Suppressor macrophage treated with lipopolysaccharide for 1 hour (primary cell): Measurements from ENCODE around the gene SLC9A9.
A peak's percentile ranks its signal among the peaks of the same experiment; 100 is the strongest.
"Not testable (repeated sequence)": the region's sequence is repeated elsewhere in the genome, so short reads cannot be mapped to it uniquely, and the experiment has no call there.

Experiments
- DNase-seq, 3 donors: peaks; one replicate each; pipeline ENCODE4 v3.0.0-alpha.2; 2020 to 2022

Gene SLC9A9

DNA sequence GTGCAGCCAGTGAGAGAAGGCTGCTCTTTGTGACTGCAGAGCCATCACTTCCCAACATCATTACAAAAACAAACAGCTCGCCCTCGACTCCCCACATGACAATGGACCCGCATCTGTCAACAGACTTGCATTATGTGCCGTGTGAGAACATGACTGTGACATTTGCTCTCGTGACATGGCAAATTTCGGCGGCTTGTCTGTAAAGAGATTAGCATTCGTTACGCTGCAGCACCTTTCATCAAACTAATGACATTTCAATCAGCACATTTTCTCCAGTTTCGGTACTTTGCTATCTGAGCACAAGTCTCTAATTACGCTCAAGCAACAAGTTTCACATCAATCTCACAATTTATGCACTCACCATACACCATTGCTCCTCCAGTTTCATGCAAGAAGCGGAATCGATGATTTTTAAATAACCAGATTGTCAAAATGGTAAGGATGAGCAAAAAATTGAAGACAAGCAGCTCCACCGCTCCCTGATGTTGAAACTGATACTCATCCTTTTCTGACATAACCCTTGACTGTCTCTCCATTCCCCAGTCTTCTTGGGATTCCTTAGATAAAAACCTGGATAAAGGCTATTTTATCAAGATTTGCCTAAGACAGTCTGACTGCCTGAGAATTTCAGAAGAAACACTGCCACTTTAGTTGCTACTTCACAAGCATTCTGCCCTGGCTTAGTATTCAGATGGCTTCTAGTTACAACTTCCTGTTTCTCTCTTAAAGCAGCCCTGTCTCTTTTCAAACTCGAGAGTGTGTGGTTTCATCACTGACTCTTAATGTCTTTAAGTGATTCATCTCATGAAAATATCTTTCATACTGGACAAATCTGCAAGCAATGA, at the start of gene SLC9A9:
Gene SLC9A9, minus strand, starts transcription at position 682 of the 845 bp plus-strand sequence. Its CDS starts 146 bp downstream, at position 536.
- DNase-seq = peak; percentile 64 to 88 (median 87)

DNA sequence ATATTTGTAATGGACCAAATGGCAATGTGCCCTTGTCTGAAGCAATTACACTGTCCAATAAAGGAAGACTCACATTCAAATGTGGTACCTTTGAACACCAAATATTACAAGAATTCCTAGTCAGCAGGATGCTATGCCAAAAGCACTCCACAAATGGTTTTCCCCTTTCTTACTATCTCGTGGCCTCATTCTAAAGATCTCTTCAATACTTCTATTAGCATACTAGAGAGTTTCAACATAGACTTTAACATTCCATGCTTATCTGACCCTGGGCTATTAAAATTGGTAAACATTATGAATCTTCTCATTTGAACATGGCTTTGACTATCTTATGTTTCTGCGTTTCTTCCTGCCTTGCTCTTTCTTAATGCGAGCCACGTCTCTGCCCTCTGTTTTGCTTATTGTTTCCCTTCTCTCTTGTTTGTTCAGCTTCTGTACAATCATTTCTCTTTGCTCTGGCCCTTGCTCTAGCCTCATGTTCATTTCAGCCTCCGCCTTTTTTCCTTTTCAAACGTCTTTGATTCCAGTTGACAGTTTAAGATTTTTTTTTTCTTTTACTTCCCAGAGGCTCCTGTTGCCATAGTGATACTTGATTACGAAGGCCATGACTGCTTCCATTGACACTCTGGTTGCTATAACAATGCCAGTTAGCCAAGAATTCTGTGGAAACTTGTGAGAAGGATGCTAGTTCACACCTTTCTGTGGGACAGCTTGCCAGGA, 49.5 kb upstream of the SLC9A9 start:
- no peak for DNase-seq

DNA sequence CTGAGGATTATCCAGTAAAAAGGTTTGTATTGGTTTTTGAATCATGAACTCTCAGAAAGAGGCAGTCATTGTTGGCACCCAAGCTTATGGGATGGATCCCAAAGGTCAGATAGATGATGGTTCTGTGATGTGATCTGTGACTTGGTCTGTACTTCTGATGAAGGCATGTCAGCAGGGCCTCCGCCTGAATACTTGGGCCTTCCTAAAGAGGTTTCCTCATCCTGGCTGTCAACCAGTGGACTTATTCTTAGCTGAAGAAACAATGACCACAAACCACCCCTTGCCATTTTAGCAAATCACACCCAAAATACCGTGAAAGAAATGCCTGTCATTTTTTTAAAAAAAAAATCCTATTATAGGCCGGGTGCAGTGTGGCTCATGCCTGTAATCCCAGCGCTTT, 48.2 kb upstream of the SLC9A9 start:
- no peak for DNase-seq

GRCh38 chr3:143895805-143896204, 47.5 kb upstream of the SLC9A9 start:
- peak; percentile 18 to 59 (median 53) for DNase-seq

DNA sequence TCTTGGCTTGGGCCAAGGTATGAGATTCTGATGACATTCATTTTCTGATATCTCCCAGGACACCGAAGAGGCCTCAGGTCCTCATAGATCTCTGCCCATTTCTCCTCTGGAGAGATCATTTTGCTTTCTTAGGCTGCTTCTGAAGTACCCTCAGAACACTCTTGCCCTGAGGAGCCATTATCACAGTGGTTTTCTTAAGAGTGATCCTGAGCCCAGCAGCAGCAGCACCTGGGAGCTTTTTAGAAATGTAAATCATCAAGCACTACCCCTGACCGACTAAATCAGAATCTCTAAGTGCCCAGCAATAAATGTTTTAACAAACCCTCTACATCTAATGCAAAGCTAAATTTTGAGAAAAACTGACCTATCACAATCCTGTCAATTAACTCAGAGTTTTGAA, 40.6 kb upstream of the SLC9A9 start:
- no peak for DNase-seq

DNA sequence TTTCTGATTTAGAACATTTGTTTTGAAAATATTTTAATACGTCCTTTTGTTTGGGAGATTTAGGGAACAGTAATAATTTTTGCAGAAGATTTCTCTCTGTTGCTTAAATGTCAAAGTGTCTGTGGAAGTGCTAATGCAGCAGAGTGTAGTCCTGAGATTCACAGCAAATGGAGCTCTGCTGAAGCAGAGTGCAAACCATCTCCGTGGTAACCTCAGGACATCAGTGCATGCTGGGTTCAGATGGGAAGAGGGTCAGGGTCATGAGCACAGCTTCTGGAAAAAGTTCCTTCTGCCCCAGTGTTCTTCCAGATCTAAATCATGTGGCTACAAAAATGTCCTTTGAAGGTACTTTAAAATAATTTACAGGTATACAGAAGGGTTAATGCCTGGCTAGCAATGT, 39.9 kb upstream of the SLC9A9 start:
- DNase-seq = no peak

- peak; percentile 65 to 66 (median 65) for DNase-seq
Measured at GRCh38 chr3:143885780-143886427, 37.6 kb upstream of the SLC9A9 start.

DNA sequence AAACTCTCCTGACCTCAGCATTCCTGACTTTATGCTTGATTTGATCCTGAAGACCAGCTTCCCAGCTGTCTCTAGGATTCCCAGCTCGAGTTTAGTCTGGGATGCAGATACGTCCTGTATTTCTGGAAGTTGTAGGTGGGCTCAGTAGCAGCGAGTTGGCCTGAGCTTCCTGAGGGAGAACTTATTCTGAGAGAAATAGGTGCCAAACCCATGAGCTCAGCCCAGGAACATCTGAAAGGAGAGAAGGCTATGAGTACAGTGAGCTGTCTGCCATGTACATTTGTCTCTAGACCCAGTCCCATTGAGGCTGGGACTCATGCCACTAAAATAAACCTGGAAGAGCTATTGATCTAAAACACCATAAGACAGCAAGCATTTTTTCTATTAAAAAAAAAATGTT, 36.6 kb upstream of the SLC9A9 start:
- no peak for DNase-seq

DNA sequence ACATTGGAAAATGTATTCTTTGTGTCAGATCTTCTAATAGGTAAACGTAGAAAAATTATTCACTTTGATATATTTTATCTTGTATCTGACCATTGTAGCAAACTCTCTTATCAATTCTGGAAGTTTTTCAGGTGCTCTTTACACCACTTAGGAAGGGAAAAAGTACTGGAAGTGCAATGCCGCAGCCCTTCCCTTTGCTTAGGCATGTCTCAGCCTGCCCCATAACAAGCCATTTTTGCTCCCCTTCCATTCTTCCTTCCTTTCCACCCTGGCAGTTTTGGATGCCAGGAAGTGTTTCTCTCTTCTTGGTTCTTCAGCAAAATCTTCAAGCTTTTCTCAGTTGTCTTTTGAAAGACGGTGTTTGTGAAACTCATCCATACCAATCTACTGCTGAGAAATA, 34.9 kb upstream of the SLC9A9 start:
- DNase-seq = no peak

DNA sequence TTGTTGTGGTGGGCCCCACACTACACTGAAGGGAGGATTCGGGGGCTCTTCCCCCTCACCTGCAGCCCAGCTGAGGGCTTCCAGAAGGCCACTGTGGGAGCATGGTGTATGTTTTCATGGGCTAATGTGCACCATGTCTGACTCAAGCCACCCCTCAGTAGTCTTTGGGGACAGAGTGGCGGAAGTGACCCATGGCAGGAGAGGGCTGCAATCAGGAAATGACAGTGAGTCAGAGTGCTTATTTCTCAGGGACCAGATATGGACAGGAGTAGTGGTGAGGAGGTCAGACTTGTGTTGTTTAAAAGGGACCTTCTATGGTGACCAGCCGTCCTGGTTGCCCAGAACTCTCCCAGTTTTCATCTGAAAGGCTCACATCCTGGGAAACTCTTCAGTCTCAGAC, 32.8 kb upstream of the SLC9A9 start:
- DNase-seq = peak; percentile 67 to 68 (median 68)

DNA sequence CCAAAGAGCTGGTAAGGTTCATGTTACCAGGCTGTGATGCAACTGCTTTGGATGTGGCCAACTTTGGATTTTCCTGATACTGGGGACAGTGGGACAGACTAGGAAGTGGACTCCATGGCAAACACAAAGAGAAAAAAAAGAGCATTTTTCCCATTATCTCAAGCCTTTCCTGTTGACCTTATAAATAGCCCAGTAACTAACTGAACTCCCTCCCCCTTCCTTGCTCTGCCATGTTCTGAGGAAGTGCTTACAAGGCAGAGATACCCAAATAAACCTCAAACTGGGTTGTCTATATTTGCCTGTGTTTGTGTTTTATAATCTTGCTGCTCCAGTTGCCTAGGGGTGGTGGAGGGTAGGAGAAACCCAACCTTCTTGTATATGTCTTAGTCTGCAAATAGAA, 27.3 kb upstream of the SLC9A9 start:
- peak; percentile 42 to 55 (median 44) for DNase-seq

GRCh38 chr3:143873553-143873952, 25.3 kb upstream of the SLC9A9 start:
- DNase-seq = not testable (repeated sequence)

- no peak for DNase-seq
Measured at GRCh38 chr3:143865302-143865701, 17.0 kb upstream of the SLC9A9 start.

- no peak for DNase-seq
Measured at GRCh38 chr3:143859465-143860203, 11.4 kb upstream of the SLC9A9 start.

DNA sequence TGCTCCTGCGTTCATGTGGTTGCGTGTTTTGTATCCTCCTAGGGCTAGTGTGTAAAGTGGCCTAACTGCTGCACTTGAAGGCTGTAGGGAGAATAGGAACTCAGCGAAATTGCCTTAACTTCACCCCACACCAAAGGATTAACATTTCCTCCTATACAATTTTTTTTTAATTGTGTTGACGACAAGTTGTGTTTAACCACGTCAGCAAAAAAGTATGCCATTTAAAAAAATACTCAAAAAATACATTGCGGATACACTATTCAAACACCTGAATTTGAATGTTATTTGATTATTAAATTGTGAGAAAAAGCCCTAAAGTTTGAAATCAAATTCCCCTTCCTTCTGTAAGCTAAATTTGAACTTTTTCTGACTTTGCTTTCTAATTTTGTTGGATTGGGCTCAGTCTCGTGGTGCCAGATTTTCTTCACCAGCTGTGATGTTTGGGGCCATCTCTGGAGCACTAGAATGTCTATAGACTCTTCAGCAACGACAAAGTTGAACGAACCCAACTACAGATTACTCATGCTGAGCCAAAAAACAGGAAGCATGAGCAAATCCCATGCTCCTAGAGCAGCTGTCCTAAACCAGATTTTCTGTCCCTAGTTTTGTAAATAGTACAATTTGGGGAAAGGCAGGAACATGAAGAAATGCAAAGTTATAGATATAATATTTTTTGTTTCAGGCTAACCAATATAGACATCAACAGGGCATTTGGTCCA, 8.1 kb upstream of the SLC9A9 start:
- peak; percentile 53 to 75 (median 68) for DNase-seq

GRCh38 chr3:143855183-143855582, 6.9 kb upstream of the SLC9A9 start:
- peak in 1 of 3 donors; percentile 31 for DNase-seq

GRCh38 chr3:143851331-143852017, 3.2 kb upstream of the SLC9A9 start:
- DNase-seq = no peak

DNA sequence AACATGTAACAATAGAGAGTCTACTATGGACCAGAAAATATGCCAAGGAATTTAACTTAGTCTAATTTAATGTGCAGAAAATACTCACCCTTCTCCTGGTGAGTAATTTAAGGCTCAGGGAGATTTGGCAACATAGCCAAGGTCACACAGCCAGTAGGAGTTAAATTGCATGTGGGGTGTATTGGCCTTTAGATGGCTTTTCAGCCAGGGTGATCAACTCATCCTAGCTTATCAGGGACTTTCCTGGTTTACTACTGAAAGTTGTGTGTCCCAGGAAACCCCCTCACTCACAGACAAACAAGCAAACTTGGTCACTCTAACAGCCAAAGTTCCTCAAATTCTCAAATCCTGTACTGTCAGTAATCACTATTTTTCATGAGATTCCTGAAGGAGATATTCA, 2.6 kb upstream of the SLC9A9 start:
- DNase-seq = peak; percentile 88 to 97 (median 95)

GRCh38 chr3:143849854-143850549, 1.7 kb upstream of the SLC9A9 start:
- peak; percentile 56 to 85 (median 80) for DNase-seq

GRCh38 chr3:143848704-143849103, 436 bp upstream of the SLC9A9 start:
- DNase-seq = no peak

DNA sequence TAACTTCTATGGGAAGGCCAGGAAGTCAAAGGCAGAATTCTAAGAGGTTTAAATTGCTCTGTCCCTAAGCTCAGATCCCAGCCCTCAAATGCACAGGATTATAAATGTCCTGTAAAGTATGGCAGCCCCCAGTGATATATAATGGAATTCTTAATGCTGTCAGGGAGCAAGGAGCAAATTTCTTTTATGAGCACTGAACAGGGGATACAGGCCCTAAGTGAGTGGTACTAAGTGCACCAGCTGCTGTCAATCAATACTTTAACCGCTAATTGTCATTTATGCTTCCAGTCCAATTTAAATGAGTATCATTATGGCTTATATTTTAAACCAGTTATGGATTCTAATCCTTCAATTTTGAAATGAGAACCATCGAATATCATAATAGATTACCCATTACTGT, 4.7 kb downstream of the SLC9A9 start:
- DNase-seq = no peak
